Stimulated activated CD8-positive, alpha-beta memory T cell treated with anti-CD3 and anti-CD28 coated beads, Interleukin-4, amount 100 ng/mL, for 48 hours (primary cell): ENCODE results near the gene LEO1.
"Not testable (repeated sequence)": the region's sequence is repeated elsewhere in the genome, so short reads cannot be mapped to it uniquely, and the experiment has no call there.

Experiments
- DNase-seq: peaks from one replicate; pipeline ENCODE4 v3.0.0-alpha.2; 2020

Gene LEO1

GRCh38 chr15:52003089-52003488 lies 31.5 kb upstream of the LEO1 start:
- not testable (repeated sequence) for DNase-seq

- no peak for DNase-seq
Measured at GRCh38 chr15:52002351-52002750, 30.8 kb upstream of the LEO1 start.

GRCh38 chr15:51992953-51993352 lies 21.4 kb upstream of the LEO1 start:
- DNase-seq, result no peak

GRCh38 chr15:51991141-51991540 lies 19.6 kb upstream of the LEO1 start:
- DNase-seq, result no peak

GRCh38 chr15:51982770-51983103 lies 11.2 kb upstream of the LEO1 start:
- no peak for DNase-seq

GRCh38 chr15:51982013-51982769 lies 10.6 kb upstream of the LEO1 start:
- peak; percentile 66 for DNase-seq

- DNase-seq, result no peak
Measured at GRCh38 chr15:51973775-51974174, 2.2 kb upstream of the LEO1 start.

- DNase-seq, result no peak
Measured at GRCh38 chr15:51973220-51973619, 1.6 kb upstream of the LEO1 start.

GRCh38 chr15:51971032-51971374 lies 575 bp downstream of the LEO1 start:
- no peak for DNase-seq

GRCh38 chr15:51970132-51970817 lies 1.3 kb downstream of the LEO1 start:
- no peak for DNase-seq

GRCh38 chr15:51969728-51970127 lies 1.9 kb downstream of the LEO1 start:
- DNase-seq, result no peak

GRCh38 chr15:51967583-51967982 lies 4.0 kb downstream of the LEO1 start:
- no peak for DNase-seq

- no peak for DNase-seq
Measured at GRCh38 chr15:51966192-51966591, 5.4 kb downstream of the LEO1 start.

GRCh38 chr15:51965691-51966090 lies 5.9 kb downstream of the LEO1 start:
- no peak for DNase-seq

GRCh38 chr15:51955504-51955903 lies 16.1 kb downstream of the LEO1 start:
- DNase-seq, result no peak

GRCh38 chr15:51952805-51953204 lies 18.8 kb downstream of the LEO1 start:
- no peak for DNase-seq

GRCh38 chr15:51947124-51947523 lies 24.5 kb downstream of the LEO1 start:
- DNase-seq, result no peak

- DNase-seq, result no peak
Measured at GRCh38 chr15:51939216-51939615, 32.4 kb downstream of the LEO1 start.

- DNase-seq, result no peak
Measured at GRCh38 chr15:51938286-51938685, 33.3 kb downstream of the LEO1 start.

GRCh38 chr15:51936105-51936478 lies 35.5 kb downstream of the LEO1 start:
- DNase-seq, result no peak

GRCh38 chr15:51935466-51936104 lies 36.0 kb downstream of the LEO1 start:
- DNase-seq, result no peak

GRCh38 chr15:51932161-51932560 lies 39.4 kb downstream of the LEO1 start:
- DNase-seq, result no peak

GRCh38 chr15:51931638-51932037 lies 39.9 kb downstream of the LEO1 start:
- DNase-seq, result no peak

- DNase-seq, result no peak
Measured at GRCh38 chr15:51931016-51931415, 40.6 kb downstream of the LEO1 start.
